GM10248 (cell line): ENCODE results near the gene FHIT.

ENCODE experiments used
- CTCF ChIA-PET: fragments of 300-600 bp; sonication (Branson Sonifier 250); formaldehyde crosslinking; extraction: SDS; loops from one replicate; lab custom pipeline; 2021; ENCODE audit warnings: antibody characterized with exemption; lab: Yijun Ruan, JAX
- POLR2A ChIA-PET: fragments of 350-650 bp; sonication (Branson Sonifier 250); formaldehyde crosslinking; extraction: SDS; loops from one replicate; lab custom pipeline; 2020; ENCODE audit warnings: antibody characterized with exemption; lab: Yijun Ruan, JAX
- DNase-seq: peaks from one replicate; pipeline ENCODE4 v3.0.0; 2012; ENCODE audit errors: extremely low spot score
- TF ChIP-seq, protein P1 (sequence below): IDR thresholded peaks from 2 replicates; pipeline ENCODE4 v1.5.1; 2012; ENCODE audit warnings: mild to moderate bottlenecking, low read depth; ENCODE audit errors: extremely low read depth, missing control alignments, control extremely low read depth

Gene FHIT

DNA sequence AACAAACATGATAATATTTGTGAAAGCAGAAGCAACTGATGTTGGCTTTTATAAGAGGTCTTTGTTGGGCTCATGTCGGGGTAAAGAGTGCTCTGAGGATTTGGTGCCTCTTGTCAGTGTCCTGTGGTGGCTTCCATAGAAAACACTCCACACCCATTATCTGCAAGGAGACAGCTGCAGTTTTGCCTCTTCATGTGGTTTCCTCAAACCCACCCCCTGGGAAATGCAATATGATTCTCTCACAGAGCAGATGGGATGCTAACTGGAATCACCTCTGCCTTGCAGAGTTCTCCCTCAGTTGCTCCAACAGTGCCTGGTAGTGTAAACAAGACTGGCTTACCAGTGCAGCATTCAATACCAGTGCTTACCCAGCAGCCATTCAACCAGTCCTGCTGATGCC, 1430.0 kb downstream of the FHIT start:
- POLR2A ChIA-PET = no interaction called here
- no peak for DNase-seq
- CTCF ChIA-PET = no interaction called here
- TF ChIP-seq, protein P1, sequence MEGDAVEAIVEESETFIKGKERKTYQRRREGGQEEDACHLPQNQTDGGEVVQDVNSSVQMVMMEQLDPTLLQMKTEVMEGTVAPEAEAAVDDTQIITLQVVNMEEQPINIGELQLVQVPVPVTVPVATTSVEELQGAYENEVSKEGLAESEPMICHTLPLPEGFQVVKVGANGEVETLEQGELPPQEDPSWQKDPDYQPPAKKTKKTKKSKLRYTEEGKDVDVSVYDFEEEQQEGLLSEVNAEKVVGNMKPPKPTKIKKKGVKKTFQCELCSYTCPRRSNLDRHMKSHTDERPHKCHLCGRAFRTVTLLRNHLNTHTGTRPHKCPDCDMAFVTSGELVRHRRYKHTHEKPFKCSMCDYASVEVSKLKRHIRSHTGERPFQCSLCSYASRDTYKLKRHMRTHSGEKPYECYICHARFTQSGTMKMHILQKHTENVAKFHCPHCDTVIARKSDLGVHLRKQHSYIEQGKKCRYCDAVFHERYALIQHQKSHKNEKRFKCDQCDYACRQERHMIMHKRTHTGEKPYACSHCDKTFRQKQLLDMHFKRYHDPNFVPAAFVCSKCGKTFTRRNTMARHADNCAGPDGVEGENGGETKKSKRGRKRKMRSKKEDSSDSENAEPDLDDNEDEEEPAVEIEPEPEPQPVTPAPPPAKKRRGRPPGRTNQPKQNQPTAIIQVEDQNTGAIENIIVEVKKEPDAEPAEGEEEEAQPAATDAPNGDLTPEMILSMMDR = no peak

DNA sequence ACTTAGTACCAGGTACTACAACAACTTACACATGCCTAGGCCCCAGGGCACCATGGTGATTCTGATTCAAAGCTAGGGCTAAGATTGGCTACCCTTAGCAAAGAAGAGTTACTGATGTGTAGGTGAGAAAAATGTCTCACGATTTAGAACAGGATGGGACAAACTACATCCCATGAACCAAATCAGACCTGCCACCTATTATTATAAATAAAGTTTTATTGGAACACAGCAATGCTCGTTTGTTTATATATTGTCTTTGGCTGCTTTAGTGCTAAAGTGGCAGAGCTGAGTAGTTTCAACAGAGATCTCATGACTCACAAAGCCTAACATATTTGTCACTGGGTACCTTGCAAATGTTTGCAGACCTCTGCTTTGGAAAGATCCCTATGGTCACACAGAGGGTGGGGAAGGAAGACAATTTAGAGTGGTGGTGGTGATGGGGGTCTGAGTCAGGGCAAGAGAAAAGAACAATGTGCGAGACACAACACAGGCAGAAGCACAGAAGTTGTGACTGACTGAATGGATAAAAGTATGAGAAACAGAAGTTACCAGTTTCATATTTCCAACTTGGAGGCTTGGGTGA, 1430.8 kb downstream of the FHIT start:
- ChIA-PET CTCF (no interaction called here), POLR2A (no interaction called here)
- TF ChIP-seq, protein P1 = no peak
- DNase-seq = no peak

DNA sequence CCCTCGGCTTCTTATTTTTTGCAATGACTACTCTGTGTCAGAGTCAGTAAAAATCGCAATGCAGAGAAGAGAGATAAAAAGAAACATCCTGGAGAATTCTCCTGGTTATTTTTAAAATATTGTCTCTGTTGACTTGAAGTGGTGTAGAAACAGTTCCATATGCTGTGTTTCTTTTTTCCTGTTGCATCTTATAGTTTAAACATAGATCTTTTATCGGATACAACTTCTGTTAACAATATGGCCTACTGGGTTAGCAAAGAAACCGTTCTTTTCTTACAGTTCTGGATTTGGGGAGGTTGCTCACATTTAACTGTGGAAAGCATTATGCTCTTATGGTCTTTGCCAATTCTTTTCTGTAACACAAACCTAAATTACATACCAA, 1432.3 kb downstream of the FHIT start:
- no peak for DNase-seq
- ChIA-PET POLR2A (no interaction called here), CTCF (no interaction called here)
- TF ChIP-seq, protein P1 = no peak

DNA sequence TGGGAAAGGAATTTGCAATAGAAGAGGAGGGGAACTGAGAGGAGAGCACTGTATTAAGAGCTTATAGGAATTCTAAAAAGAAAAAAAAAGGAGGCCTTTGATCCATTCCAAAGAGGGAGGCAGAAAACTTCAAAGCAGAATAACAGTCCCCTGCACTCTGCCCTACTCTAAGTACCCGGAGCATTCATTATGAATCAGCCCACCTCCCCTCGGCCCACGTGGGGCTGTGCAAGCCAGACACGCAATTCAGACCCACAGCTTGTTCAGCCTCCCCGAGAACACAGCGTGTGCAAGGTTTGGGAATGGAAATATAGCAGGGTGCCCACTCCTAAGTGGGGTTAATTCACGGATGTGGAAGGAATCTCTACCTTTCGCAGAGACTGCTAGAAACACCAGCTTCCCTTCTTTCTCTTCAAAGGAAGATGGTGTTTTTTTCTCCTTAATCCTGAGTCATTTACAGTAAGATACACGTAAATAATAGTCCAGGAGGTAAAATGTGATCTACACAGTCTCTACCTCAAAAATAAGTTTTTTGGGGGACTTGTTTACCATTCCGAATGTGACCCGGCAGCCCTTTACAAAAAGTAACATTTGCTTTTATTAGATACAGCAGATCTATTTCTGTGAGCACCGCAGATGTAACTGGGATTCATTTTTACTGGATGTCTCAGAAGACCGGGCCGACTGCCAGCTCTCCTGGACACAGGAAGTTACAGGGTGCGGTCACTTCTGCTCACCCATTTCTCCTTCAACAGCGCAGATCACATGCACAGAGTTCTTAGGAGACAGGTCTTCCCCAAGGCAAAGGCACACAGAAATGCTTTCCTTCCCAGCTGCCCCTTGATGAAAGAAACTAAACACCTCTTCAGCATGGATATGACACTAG, 1433.0 kb downstream of the FHIT start:
- CTCF ChIA-PET = interaction anchor here (1.2 kb wide), 1 partner anchor 147 kb away, joined by 3 read pairs; no protein-coding TSS in a partner anchor
- TF ChIP-seq, protein P1 = no peak
- DNase-seq = no peak
- POLR2A ChIA-PET = no interaction called here

DNA sequence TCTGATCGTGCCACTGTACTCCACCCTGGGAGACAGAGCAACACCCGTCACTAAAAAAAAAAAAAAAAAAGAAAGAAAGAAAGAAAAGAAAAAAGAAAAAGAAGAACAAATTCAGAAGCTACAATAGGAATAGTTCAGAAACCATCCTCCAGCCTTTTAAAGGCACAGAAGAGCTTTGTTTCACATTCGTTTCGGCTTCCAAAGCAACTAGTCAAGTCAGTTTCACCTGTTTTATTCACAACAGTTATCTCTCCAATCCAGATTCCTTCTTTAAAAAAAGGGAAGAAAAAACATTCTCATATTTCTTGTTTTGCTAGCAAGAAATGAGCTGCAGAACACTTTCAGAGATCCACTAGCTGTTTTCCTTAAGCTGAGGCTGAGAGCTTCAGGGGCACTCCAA, 1433.7 kb downstream of the FHIT start:
- TF ChIP-seq, protein P1 = no peak
- POLR2A ChIA-PET = no interaction called here
- CTCF ChIA-PET = interaction anchor here (1.2 kb wide), 1 partner anchor 147 kb away, joined by 3 read pairs; no protein-coding TSS in a partner anchor
- no peak for DNase-seq

DNA sequence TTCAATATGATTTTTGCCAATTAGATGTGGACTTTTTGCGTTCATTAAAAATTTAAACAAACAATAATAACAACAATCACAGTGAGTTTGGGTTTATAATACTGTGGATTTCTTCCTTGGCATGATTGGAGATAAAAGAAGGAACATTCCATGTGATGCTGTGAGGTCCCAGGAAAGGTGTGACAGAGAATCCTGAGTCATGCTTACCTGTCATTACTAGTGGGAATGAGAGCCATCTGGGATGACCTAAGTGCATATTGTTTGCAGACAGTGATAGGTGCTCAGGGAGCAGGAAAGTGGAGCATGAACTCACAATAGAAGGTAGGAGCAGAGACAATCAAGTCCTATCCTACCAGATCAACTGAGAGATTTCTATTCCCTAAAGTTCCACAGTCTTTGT, 1434.9 kb downstream of the FHIT start:
- DNase-seq = no peak
- ChIA-PET CTCF (no interaction called here), POLR2A (no interaction called here)
- TF ChIP-seq, protein P1 = no peak
